GM12865 (cell line): ENCODE results near the gene FBXO8.

Experiments
- DNase-seq: peaks from one replicate; pipeline ENCODE4 v3.0.0; 2010; ENCODE audit warnings: low read depth
- H3K4me3 ChIP-seq: 2 replicates; pipeline ENCODE4 v1.5.1; 2011; ENCODE audit warnings: mild to moderate bottlenecking, low read depth, low read length, control low read depth
- CTCF ChIP-seq: IDR thresholded peaks from 2 replicates; pipeline ENCODE4 v1.5.1; 2011; ENCODE audit warnings: low read length, control low read depth, low read depth, inconsistent platforms; ENCODE audit not compliant: insufficient read depth; ENCODE audit errors: missing control alignments

The FBXO8 gene

GRCh38 chr4:174318829-174319764, 35.6 kb upstream of the FBXO8 start:
- no peak overlapping the region for H3K4me3 ChIP-seq
- TF ChIP-seq CTCF: peak; percentile 51
- peak; percentile 44 for DNase-seq

- H3K4me3 ChIP-seq: no peak overlapping the region
- no peak for TF ChIP-seq CTCF
- no peak for DNase-seq
Measured at GRCh38 chr4:174317531-174317930, 34.1 kb upstream of the FBXO8 start.

GRCh38 chr4:174316954-174317353, 33.5 kb upstream of the FBXO8 start:
- no peak for TF ChIP-seq CTCF
- H3K4me3 ChIP-seq: no peak overlapping the region
- no peak for DNase-seq

- H3K4me3 ChIP-seq: no peak overlapping the region
- no peak for DNase-seq
- no peak for TF ChIP-seq CTCF
Measured at GRCh38 chr4:174316546-174316945, 33.1 kb upstream of the FBXO8 start.

- DNase-seq: no peak
- H3K4me3 ChIP-seq: no peak overlapping the region
- TF ChIP-seq CTCF: no peak
Measured at GRCh38 chr4:174314770-174315169, 31.3 kb upstream of the FBXO8 start.

- DNase-seq: no peak
- H3K4me3 ChIP-seq: no peak overlapping the region
- TF ChIP-seq CTCF: no peak
Measured at GRCh38 chr4:174314274-174314673, 30.8 kb upstream of the FBXO8 start.
